A375 (cell line): ENCODE data around the gene PLAAT3. TPM values are rescaled to one million over a fixed set of nuclear protein-coding genes. Genes with fewer than 3 reads are reported as not detected.

ENCODE experiments used
- total RNA-seq: library from RNA; depleted of rRNA; stranded (reverse); fragments of >200 nt; shearing (Covaris generic); gene quantifications from 2 replicates; pipeline ENCODE4 v1.2.3, GENCODE V29; 2014; rRNA removed

The PLAAT3 gene
- total RNA-seq = 66.0 and 69.7 TPM in 2 replicates

DNA sequence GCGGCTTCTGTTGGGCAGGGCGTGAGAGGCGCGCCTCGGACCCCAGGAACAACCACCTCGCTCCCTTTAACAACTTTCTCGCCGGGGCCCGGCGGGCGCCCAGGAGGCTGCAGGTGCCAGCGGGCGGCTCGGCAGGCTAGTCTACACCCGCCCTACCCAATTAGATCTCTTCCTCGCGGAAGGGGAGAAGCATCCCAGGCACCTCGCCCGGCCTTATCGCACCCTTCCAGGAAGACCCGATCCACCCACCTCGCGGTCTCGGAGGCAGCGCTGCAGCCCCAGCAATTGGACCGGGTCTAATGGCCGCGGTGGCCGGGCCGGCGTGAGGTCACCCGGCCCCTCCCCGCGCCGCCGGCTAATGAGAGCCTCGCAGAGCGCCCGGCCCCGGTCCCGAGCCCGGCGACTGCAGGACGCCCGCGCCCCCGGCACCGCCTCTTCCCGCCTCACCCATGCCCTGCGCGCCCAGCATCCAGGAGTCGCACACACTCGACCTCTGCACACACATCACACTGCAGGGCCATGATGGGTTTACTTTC, at the start of gene PLAAT3:
Gene PLAAT3 (minus strand): TSS at position 298 of the 536 bp plus-strand sequence. CDS start 419 bp downstream, outside the sequence.

DNA sequence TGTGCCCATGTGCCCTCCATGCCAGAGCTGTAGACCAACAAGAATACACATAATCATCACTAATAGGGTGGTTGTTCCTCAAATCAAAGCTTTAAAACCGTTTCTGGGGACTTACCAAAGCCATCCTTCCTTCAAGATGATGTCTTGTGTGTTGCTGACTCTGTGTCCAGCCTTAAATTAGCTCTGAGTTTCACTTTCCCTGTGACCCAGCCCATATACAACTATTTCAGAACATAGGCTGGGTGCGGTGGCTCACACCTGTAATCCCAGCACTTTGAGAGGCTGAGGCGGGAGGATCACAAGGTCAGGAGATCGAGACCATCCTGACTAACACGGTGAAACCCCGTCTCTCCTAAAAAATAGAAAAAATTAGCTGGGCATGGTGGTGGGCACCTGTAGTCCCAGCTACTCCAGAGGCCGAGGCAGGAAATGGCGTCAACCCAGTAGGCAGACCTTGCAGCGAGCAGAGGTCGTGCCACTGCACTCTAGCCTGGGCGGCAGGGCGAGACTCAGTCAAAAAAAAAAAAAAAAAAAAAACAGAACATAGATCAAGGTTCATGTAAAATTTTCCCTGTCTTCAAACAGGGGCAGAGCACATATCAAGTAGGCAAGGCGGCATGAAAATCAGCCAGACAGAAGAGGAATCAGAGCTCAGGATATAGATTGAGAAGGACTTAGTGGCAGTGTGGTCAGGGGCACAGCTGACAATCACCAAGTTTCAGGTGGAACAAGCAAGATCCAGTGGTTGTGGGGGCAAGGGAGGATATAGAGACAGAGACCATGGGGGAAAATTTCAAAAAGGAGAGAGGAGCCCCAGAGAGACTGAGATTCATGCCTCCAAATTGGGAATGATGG, 50.8 kb downstream of the PLAAT3 start, which contains the start of gene PLAAT2:
Gene PLAAT2 (minus strand): TSS at position 179 of the 855 bp plus-strand sequence. CDS start 55 bp downstream, at position 124.

DNA sequence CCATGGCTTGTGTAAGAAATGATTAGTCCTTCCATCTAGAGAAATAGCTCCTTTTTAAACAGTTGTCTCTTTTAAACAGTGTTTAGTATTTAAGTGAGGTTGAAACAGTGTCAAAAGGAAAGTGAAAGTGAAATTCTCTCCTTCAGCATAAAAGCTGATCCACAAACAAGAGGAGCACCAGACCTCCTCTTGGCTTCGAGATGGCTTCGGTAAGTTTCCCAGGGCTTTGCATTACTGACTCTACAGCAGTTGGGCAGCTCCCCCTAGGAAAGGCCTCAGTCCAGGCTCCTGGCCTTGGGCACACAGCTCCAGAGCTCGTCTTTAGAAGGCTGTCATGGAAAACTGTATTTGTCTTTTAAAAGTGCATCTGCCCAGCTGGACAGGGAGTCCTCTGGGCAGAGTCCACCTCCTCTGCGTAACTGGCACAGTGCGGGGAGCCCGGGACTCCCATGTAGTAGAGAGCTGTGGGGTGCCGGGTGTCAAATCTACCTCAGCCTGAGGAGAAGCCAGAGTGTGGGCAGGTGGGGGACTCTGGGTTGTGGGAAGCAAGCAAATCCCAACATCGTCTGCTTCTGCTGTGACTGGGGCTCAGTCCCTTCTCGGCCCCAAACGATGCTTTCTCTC, 77.5 kb downstream of the PLAAT3 start, which contains the start of gene PLAAT4:
Gene PLAAT4 (plus strand): TSS at position 140 of the 624 bp plus-strand sequence. CDS start 61 bp downstream, at position 201.

Other genes with a start within 250 kb of the PLAAT3 start
- not detected in 2 replicates for gene SLC22A9, start 244.6 kb downstream of the PLAAT3 start, total RNA-seq
- gene PLAAT5, start 123.3 kb downstream of the PLAAT3 start, total RNA-seq = not detected in 2 replicates
- 0.08 and 0.26 TPM in 2 replicates for gene LGALS12, start 108.3 kb downstream of the PLAAT3 start, total RNA-seq
- 1.7 and 3.3 TPM in 2 replicates for gene PLAAT4, start 77.6 kb downstream of the PLAAT3 start, total RNA-seq
- not detected in 2 replicates for gene PLAAT2, start 51.1 kb downstream of the PLAAT3 start, total RNA-seq
- gene ATL3, start 56.9 kb upstream of the PLAAT3 start, total RNA-seq = 23.4 and 28.2 TPM in 2 replicates
- 38.9 and 41.7 TPM in 2 replicates for gene RTN3, start 67.1 kb upstream of the PLAAT3 start, total RNA-seq
- 18.9 and 21.4 TPM in 2 replicates for gene ZFTA, start 154.3 kb upstream of the PLAAT3 start, total RNA-seq
- gene SPINDOC, start 199.0 kb upstream of the PLAAT3 start, total RNA-seq = 53.4 and 61.5 TPM in 2 replicates
- gene MARK2, start 224.7 kb upstream of the PLAAT3 start, total RNA-seq = 19.2 and 21.6 TPM in 2 replicates